Type B pancreatic cell (in vitro differentiated cells): ENCODE measurements around the gene PRR36. TPM values are rescaled to one million over a fixed set of nuclear protein-coding genes. Genes with fewer than 3 reads are reported as not detected.
A peak's percentile ranks its signal among the peaks of the same experiment; 100 is the strongest.

Experiments used
- DNase-seq: peaks from one replicate; pipeline ENCODE4 v3.0.0; 2021; ENCODE audit warnings: mixed read lengths; ENCODE audit not compliant: unreplicated experiment; ENCODE audit errors: extremely low spot score
- H3K27ac Mint-ChIP-seq: 2 replicates; pipeline ENCODE4 v1.8.0; 2021; ENCODE audit warnings: mild to moderate bottlenecking, mixed read lengths
- H3K27me3 Mint-ChIP-seq: 2 replicates; pipeline ENCODE4 v1.8.0; 2021; ENCODE audit warnings: mixed read lengths
- H3K36me3 Mint-ChIP-seq: 2 replicates; pipeline ENCODE4 v1.8.0; 2021; ENCODE audit warnings: mixed read lengths
- H3K4me1 Mint-ChIP-seq: one replicate; pipeline ENCODE4 v1.8.0; 2021; ENCODE audit warnings: mixed read lengths; ENCODE audit not compliant: unreplicated experiment
- H3K4me3 Mint-ChIP-seq: 2 replicates; pipeline ENCODE4 v1.8.0; 2021; ENCODE audit warnings: mild to moderate bottlenecking, mixed read lengths
- H3K9me3 Mint-ChIP-seq: 2 replicates; pipeline ENCODE4 v1.8.0; 2021; ENCODE audit warnings: mixed read lengths
- CTCF ChIP-seq: fragments of 200-600 bp; sonication (generic); conservative IDR thresholded peaks from 2 replicates; pipeline ENCODE4 v1.5.0; 2021; ENCODE audit warnings: antibody characterized with exemption, mild to moderate bottlenecking
- total RNA-seq: library from RNA; stranded (reverse); gene quantifications from 2 replicates; pipeline ENCODE4 v1.2.1, GENCODE V29; 2021; ENCODE audit warnings: low replicate concordance

PRR36 gene
- total RNA-seq, 1 donor from 2014 or later = 10.9 TPM

GRCh38 chr19:7902796-7903243, 28.6 kb upstream of the PRR36 start:
- H3K27ac Mint-ChIP-seq = peak overlapping the region; percentile 97
- TF ChIP-seq CTCF = no peak
- no peaks in the 10 kb centered on the region for H3K36me3 Mint-ChIP-seq
- H3K27me3 Mint-ChIP-seq = no peaks in the 10 kb centered on the region
- no peak for DNase-seq
- H3K9me3 Mint-ChIP-seq = no peaks in the 10 kb centered on the region
- H3K4me1 Mint-ChIP-seq = peaks cover 11% of the 10 kb centered on the region
- peak overlapping the region; percentile 92 for H3K4me3 Mint-ChIP-seq

- peak overlapping the region; percentile 13 for H3K27ac Mint-ChIP-seq
- no peaks in the 10 kb centered on the region for H3K9me3 Mint-ChIP-seq
- no peak for DNase-seq
- no peaks in the 10 kb centered on the region for H3K27me3 Mint-ChIP-seq
- no peaks in the 10 kb centered on the region for H3K36me3 Mint-ChIP-seq
- peaks cover 15% of the 10 kb centered on the region for H3K4me1 Mint-ChIP-seq
- no peak overlapping the region for H3K4me3 Mint-ChIP-seq
- no peak for TF ChIP-seq CTCF
Measured at GRCh38 chr19:7901337-7901736, 27.1 kb upstream of the PRR36 start.

- no peak for DNase-seq
- peaks cover 15% of the 10 kb centered on the region for H3K4me1 Mint-ChIP-seq
- H3K9me3 Mint-ChIP-seq = no peaks in the 10 kb centered on the region
- no peak overlapping the region for H3K27ac Mint-ChIP-seq
- H3K36me3 Mint-ChIP-seq = no peaks in the 10 kb centered on the region
- H3K4me3 Mint-ChIP-seq = no peak overlapping the region
- no peaks in the 10 kb centered on the region for H3K27me3 Mint-ChIP-seq
- no peak for TF ChIP-seq CTCF
Measured at GRCh38 chr19:7900931-7901330, 26.7 kb upstream of the PRR36 start.

GRCh38 chr19:7900401-7900870, 26.2 kb upstream of the PRR36 start:
- H3K36me3 Mint-ChIP-seq = no peaks in the 10 kb centered on the region
- H3K4me3 Mint-ChIP-seq = no peak overlapping the region
- no peaks in the 10 kb centered on the region for H3K27me3 Mint-ChIP-seq
- H3K27ac Mint-ChIP-seq = no peak overlapping the region
- H3K4me1 Mint-ChIP-seq = peaks cover 11% of the 10 kb centered on the region
- DNase-seq = no peak
- TF ChIP-seq CTCF = no peak
- H3K9me3 Mint-ChIP-seq = no peaks in the 10 kb centered on the region

GRCh38 chr19:7899751-7900378, 25.7 kb upstream of the PRR36 start:
- Mint-ChIP-seq H3K27ac (no peak overlapping the region), H3K36me3 (no peaks in the 10 kb centered on the region), H3K4me1 (peaks cover 7% of the 10 kb centered on the region), H3K4me3 (no peak overlapping the region), H3K27me3 (no peaks in the 10 kb centered on the region), H3K9me3 (no peaks in the 10 kb centered on the region)
- TF ChIP-seq CTCF = no peak
- no peak for DNase-seq

GRCh38 chr19:7898967-7899366, 24.8 kb upstream of the PRR36 start:
- Mint-ChIP-seq H3K36me3 (no peaks in the 10 kb centered on the region), H3K27me3 (no peaks in the 10 kb centered on the region), H3K4me3 (no peak overlapping the region), H3K9me3 (no peaks in the 10 kb centered on the region), H3K27ac (no peak overlapping the region), H3K4me1 (peaks cover 4% of the 10 kb centered on the region)
- TF ChIP-seq CTCF = no peak
- no peak for DNase-seq
